D721Med (cell line): ENCODE measurements around the gene GPATCH8.

Experiments
- DNase-seq: peaks from one replicate; pipeline ENCODE4 v3.0.0; 2011; ENCODE audit warnings: low spot score; ENCODE audit not compliant: insufficient read length
- FAIRE-seq: peaks from 2 replicates; lab custom pipeline; 2011; peaks lifted over from hg19 to GRCh38; lab: Jason Lieb, UNC
- TF ChIP-seq, protein P1 (sequence below): IDR thresholded peaks from 2 replicates; pipeline ENCODE4 v1.5.1; 2012; ENCODE audit warnings: mild to moderate bottlenecking, control low read depth; ENCODE audit not compliant: insufficient read depth; ENCODE audit errors: missing control alignments

Gene GPATCH8

DNA sequence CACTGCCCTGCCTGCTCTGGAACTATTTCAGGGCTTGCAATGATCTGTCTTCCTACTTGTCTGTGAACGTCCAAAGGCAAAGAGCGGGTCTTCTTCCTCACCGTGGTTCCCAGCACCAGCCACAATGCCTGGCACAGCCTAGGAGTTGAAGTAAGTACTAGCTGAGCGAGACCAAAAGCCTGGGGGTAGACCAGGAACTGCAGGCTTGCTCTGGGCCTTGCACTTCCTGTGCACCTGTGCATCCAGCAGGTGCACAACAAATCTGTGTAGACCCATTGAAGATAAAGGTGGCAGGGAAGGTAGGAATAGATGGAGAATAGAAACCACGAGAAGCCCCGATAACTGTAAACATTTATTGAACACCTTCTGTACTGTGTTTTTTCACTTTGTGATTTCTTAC is 144.2 kb downstream of the GPATCH8 start:
- FAIRE-seq, result no peak
- DNase-seq, result no peak

DNA sequence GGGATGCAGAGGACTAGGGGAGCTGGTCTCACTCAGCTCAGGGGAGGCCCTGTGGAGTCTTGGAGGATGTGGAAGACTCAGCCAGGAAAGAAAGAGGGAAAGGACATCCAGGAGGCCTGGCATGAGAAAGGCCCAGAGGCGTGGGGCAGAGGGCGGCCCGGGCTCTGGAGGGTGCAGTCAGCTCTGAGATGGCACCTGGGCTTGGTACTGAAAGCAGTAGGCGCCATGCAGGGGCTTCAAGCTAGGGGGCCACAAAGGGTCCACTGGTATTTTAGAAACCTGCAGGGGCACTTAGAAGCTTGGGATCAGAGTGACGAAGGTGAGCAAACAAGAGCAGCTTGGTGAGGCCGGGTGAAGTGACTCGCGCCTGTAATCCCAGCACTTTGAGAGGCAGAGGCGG is 145.1 kb downstream of the GPATCH8 start:
- DNase-seq (no peak), FAIRE-seq (no peak)
- TF ChIP-seq, protein P1, sequence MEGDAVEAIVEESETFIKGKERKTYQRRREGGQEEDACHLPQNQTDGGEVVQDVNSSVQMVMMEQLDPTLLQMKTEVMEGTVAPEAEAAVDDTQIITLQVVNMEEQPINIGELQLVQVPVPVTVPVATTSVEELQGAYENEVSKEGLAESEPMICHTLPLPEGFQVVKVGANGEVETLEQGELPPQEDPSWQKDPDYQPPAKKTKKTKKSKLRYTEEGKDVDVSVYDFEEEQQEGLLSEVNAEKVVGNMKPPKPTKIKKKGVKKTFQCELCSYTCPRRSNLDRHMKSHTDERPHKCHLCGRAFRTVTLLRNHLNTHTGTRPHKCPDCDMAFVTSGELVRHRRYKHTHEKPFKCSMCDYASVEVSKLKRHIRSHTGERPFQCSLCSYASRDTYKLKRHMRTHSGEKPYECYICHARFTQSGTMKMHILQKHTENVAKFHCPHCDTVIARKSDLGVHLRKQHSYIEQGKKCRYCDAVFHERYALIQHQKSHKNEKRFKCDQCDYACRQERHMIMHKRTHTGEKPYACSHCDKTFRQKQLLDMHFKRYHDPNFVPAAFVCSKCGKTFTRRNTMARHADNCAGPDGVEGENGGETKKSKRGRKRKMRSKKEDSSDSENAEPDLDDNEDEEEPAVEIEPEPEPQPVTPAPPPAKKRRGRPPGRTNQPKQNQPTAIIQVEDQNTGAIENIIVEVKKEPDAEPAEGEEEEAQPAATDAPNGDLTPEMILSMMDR, result no peak

More for the DNA sequence above, 144.2 kb downstream of the GPATCH8 start:
- TF ChIP-seq, protein P1, result no peak

DNA sequence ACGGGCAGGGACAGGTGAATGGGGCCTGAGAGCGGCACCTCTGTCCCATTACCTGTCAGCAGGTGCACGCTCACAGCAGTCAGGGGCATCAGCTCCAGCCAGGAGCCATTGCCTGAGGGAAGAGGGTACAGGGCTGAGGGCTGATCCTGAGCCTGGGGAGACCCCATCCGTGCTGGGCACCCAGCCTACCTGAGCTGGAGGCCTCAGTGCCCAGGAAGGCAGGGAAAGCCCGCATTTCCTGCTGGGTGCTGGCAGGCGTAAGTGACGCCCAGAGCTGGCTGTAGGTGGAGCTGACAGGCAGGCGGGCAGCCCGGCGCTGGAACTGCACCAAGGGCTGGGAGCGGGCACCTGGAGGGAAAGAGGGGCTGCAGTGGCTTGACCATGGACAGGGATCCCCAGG is 147.0 kb downstream of the GPATCH8 start:
- no peak for FAIRE-seq
- TF ChIP-seq, protein P1, result no peak
- DNase-seq, result no peak

DNA sequence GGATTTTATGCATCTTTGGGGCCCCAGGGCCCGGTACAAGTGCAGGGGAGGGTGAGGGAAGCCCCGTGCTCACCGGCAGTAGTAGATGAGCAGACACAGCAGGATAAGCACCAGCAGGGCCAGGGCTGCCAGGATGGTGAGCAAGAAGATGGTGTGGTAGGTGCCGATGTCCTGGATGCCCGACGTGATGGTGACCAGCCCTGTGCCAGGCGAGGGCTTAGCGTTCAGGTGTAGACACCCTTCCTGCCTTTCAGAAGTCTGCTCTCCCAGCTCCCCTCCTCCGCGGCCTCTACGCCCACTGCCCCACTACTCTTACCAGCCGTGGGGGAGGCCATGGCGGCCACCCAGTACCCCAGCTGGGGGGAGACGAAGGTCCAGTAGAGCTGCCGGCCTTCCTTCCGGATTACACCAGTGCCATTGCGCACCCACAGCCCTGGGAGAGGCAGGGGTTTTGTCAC is 147.5 kb downstream of the GPATCH8 start:
- DNase-seq, result no peak

DNA sequence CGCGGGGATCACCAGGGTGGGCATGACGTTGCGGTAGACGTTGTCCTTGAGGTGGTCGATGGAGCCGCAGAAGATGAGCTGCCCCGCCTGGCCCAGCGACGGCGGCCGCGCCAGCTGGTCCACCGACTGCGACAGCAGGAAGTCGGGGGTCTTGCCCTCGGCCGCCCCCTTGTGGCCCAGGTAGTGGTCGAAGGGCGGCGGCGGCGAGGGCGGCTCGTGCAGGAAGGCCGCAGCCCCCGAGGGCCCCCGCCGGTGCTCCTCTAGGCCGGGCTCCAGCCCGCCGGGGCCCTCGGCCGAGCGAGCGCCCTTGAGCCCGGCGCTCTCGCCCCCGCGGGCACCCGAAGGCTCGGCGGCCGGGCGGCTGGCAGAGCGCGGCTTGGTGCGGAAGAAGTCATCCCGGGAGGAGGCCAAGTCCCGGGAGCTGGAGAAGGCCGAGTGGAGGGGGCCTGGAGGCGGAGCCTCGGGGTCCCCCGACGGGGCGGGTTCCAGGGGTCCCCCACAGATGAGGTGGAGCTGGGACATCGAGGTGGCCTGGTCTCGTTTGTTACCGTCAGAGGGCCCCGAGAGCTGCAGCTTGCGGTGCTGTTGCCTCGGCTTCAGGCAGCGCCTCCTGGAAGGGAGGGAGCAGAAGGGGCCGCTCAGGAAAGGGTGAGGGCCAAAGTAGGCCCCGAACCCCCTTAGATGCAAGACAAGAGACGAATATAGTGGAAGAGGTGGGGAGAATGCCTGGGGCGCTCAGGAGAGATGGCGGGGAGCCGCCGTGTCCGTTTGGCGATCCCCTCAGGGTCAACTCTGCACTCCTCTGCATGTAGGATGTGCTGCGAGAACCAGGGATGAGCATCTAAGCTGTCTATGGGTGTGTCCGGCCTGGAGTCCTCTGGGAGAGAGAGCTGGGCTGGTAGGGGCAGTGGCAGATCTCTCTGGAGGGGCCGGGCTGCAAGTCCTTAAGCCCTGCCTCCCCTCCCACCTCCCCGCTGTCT is 148.3 kb downstream of the GPATCH8 start:
- DNase-seq (no peak), FAIRE-seq (no peak)
- TF ChIP-seq, protein P1, result no peak

More for the DNA sequence above, 147.5 kb downstream of the GPATCH8 start:
- FAIRE-seq, result no peak
- TF ChIP-seq, protein P1, result no peak

DNA sequence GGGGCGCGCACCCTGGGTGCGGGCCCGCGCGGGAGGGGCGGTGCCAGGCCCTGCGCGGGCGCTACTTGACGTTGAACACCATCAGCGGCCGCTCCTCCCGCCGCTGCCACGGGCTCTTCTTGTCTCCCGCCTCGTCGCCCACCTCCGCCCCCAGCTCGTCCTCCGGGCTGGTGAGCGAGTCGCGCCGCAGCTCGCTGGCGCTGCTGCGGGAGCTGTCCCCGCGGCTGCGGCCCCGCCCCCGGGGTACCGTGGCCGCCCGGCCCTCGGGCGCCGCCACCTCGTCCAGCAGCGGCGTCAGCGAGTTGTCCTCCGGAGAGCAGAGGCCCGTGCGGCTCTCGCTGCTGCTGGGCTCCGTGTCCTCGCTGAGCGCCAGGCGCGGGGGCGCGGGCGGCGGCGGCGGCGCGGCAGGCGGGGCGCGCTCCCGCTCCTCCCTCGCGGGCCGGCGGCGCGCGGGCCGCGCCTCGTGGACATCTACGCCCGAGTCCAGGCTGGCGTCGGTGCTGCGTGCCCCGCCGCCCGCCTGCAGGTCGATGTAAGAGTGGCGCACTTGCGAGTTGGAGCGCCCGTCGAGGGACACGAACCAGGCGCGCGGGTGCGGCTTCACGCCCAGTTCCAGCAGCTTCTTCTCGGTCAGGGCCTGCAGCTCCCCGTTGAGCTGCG is 149.4 kb downstream of the GPATCH8 start:
- TF ChIP-seq, protein P1, result no peak
- DNase-seq (no peak), FAIRE-seq (no peak)
